MM.1S (cell line): ENCODE measurements around the gene C10orf53.

Experiments used
- EZH2 ChIP-seq: fragments of 300-600 bp; sonication (generic); optimal IDR thresholded peaks from 2 replicates; pipeline ENCODE3; 2017; ENCODE audit warnings: low read depth, mild to moderate bottlenecking, antibody characterized with exemption, low read length, mixed read lengths
- TF ChIP-seq, protein P1 (sequence below): fragments of 300-600 bp; sonication (generic); IDR thresholded peaks from 2 replicates; pipeline ENCODE4 v1.5.1; 2016; ENCODE audit warnings: antibody characterized with exemption, low read length, mixed read lengths

DNA sequence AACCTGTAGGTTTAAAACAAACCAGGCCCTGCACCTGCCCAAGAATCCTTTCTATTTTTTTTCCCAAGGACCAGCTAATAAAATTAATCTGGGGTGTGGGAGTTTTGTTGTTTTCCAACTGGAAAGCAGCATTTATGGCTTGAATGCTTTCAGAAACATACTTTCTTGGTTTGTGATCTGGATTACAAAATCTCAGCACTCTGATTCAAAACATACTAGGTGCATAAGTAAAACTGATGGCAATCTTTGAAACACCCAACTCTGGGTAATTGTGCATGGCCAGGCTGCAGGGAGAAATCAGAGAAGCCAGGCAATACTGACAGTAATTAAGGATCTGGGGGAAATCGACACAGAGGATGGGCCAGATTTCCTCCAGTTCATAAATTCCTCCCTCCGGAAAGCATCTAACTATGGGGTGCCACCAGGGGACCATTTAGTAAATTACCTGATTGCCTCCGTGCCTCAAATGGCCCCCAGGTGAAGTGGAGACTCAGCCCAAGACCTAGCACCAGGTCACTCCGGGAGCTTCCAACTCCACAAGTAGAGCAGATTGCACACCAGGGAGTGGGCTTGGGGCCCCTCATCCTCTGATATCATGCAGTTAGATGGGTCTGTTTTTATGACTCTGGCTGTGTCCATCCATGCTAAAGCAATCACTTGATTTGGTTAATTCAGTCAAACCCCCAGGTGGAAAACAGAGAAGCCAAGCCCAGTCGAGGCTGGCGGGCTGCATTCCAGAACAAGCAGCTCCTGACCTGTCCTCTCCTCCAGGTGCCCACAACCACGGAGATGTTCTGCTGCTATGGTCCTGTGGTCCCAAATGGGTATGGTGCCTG lies 15.2 kb upstream of the C10orf53 start:
- TF ChIP-seq, protein P1, sequence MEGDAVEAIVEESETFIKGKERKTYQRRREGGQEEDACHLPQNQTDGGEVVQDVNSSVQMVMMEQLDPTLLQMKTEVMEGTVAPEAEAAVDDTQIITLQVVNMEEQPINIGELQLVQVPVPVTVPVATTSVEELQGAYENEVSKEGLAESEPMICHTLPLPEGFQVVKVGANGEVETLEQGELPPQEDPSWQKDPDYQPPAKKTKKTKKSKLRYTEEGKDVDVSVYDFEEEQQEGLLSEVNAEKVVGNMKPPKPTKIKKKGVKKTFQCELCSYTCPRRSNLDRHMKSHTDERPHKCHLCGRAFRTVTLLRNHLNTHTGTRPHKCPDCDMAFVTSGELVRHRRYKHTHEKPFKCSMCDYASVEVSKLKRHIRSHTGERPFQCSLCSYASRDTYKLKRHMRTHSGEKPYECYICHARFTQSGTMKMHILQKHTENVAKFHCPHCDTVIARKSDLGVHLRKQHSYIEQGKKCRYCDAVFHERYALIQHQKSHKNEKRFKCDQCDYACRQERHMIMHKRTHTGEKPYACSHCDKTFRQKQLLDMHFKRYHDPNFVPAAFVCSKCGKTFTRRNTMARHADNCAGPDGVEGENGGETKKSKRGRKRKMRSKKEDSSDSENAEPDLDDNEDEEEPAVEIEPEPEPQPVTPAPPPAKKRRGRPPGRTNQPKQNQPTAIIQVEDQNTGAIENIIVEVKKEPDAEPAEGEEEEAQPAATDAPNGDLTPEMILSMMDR, result no peak
- no peak for TF ChIP-seq EZH2
